ENCODE data around the gene GPRASP3.

DNA sequence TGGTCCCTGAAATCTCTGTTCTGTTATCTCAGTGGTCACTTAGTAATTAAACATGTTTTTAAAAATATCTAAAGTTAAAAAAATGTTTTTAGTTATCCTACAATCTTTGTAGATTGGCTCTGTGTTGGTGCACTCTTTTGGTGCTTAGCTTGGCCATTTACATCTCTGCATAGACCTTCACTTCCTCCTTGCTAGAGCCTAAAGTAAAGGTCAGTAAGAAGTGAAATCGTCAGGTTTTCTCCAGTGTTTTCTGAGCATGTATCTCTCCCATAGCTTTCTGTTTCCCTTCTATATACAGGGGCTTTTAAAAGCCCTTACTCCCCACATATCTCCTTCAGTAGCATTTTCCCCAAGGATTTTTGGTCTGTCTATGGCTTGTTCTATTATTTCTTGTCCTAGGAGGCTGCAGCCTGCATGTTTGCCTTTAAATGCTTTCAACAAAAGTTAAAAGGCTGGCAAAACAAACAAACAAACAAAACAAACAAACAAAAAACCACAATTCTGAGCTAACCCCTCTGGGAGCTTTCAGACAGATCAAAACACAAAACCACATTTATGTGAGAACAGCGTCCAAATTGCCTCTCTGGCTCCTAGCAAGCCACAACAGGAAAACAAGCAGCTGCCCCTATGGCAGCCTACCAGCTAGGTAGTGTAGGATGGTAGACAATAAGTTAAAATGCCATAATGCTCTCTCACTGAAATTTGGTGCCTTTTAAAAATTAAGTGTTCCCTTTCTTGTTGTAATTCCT, 35.6 kb upstream of the GPRASP3 start:
- TF ChIP-seq, protein P1, sequence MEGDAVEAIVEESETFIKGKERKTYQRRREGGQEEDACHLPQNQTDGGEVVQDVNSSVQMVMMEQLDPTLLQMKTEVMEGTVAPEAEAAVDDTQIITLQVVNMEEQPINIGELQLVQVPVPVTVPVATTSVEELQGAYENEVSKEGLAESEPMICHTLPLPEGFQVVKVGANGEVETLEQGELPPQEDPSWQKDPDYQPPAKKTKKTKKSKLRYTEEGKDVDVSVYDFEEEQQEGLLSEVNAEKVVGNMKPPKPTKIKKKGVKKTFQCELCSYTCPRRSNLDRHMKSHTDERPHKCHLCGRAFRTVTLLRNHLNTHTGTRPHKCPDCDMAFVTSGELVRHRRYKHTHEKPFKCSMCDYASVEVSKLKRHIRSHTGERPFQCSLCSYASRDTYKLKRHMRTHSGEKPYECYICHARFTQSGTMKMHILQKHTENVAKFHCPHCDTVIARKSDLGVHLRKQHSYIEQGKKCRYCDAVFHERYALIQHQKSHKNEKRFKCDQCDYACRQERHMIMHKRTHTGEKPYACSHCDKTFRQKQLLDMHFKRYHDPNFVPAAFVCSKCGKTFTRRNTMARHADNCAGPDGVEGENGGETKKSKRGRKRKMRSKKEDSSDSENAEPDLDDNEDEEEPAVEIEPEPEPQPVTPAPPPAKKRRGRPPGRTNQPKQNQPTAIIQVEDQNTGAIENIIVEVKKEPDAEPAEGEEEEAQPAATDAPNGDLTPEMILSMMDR (conservative IDR thresholded peaks at IDR 0.05; ENCODE audit: low read depth, low read length) = no peak
- TF ChIP-seq EZH2 (IDR thresholded peaks at IDR 0.05; ENCODE audit: borderline replicate concordance, low read depth, low read length, poor library complexity, severe bottlenecking) = no peak

All from A673 (cell line).